RWPE2 (cell line): ENCODE measurements around the gene ARAP2.

Experiments
- ATAC-seq: fragments of 200-7000 bp; cut with Tn5 transposase; 3 replicates; pipeline ENCODE4 v1.9.1; 2021; ENCODE audit warnings: low read depth
- DNase-seq: peaks from one replicate; pipeline ENCODE4 v3.0.0-alpha.2; 2020; ENCODE audit warnings: low spot score
- H3K27ac ChIP-seq: fragments of 450-650 bp; 2 replicates; pipeline ENCODE4 v1.5.1; 2017; ENCODE audit warnings: mild to moderate bottlenecking; ENCODE audit not compliant: poor library complexity, severe bottlenecking
- H3K27me3 ChIP-seq: fragments of 250-450 bp; sonication (Bioruptor Pico); 2 replicates; pipeline ENCODE4 v1.5.1; 2021; ENCODE audit warnings: mild to moderate bottlenecking, moderate library complexity; ENCODE audit not compliant: insufficient read depth, poor library complexity, severe bottlenecking
- H3K36me3 ChIP-seq: fragments of 250-450 bp; sonication (Bioruptor Pico); 2 replicates; pipeline ENCODE4 v1.5.1; 2020; ENCODE audit warnings: low read depth, mild to moderate bottlenecking, moderate library complexity
- H3K4me1 ChIP-seq: fragments of 250-450 bp; sonication (Bioruptor Pico); 2 replicates; pipeline ENCODE4 v1.5.1; 2021; ENCODE audit warnings: mild to moderate bottlenecking, moderate library complexity; ENCODE audit not compliant: insufficient read depth, poor library complexity, severe bottlenecking
- H3K4me3 ChIP-seq: fragments of 250-450 bp; sonication (Bioruptor Pico); 2 replicates; pipeline ENCODE4 v1.5.1; 2021; ENCODE audit warnings: mild to moderate bottlenecking, moderate library complexity; ENCODE audit not compliant: severe bottlenecking
- H3K9me3 ChIP-seq: fragments of 250-450 bp; sonication (Bioruptor Pico); 2 replicates; pipeline ENCODE4 v1.5.1; 2021; ENCODE audit warnings: mild to moderate bottlenecking, moderate library complexity; ENCODE audit not compliant: severe bottlenecking
- CTCF ChIP-seq: fragments of 450-650 bp; IDR thresholded peaks from one replicate; pipeline ENCODE4 v1.5.1; 2017; ENCODE audit warnings: mild to moderate bottlenecking, moderate library complexity; ENCODE audit not compliant: poor library complexity, severe bottlenecking

The ARAP2 gene

GRCh38 chr4:36274158-36274557 lies 29.8 kb upstream of the ARAP2 start:
- no peak for TF ChIP-seq CTCF
- no peak overlapping the region for H3K27ac ChIP-seq
- DNase-seq (no peak), ATAC-seq (peak; percentile 48; the same call in 2 of the 3 replicates)
- H3K9me3 ChIP-seq, result no peaks in the 10 kb centered on the region
- no peaks in the 10 kb centered on the region for H3K36me3 ChIP-seq
- H3K27me3 ChIP-seq, result no peaks in the 10 kb centered on the region
- H3K4me3 ChIP-seq, result no peak overlapping the region
- H3K4me1 ChIP-seq, result peaks cover 17% of the 10 kb centered on the region

GRCh38 chr4:36273276-36273675 lies 29.0 kb upstream of the ARAP2 start:
- H3K27ac ChIP-seq, result no peak overlapping the region

GRCh38 chr4:36269533-36270173 lies 25.3 kb upstream of the ARAP2 start:
- H3K4me3 ChIP-seq, result no peak overlapping the region
- ATAC-seq, result no peak
- H3K27ac ChIP-seq, result no peak overlapping the region
- H3K9me3 ChIP-seq, result no peaks in the 10 kb centered on the region
- TF ChIP-seq CTCF, result no peak
- H3K27me3 ChIP-seq, result no peaks in the 10 kb centered on the region
- no peak for DNase-seq
- H3K4me1 ChIP-seq, result peaks cover 9% of the 10 kb centered on the region
- no peaks in the 10 kb centered on the region for H3K36me3 ChIP-seq

More at GRCh38 chr4:36273276-36273675, 29.0 kb upstream of the ARAP2 start:
- Histone ChIP-seq H3K4me1 (peaks cover 10% of the 10 kb centered on the region), H3K9me3 (no peaks in the 10 kb centered on the region), H3K27me3 (no peaks in the 10 kb centered on the region), H3K4me3 (no peak overlapping the region), H3K36me3 (no peaks in the 10 kb centered on the region)
- no peak for TF ChIP-seq CTCF
- ATAC-seq (peak; percentile 58; the same call in 2 of the 3 replicates), DNase-seq (no peak)

- ATAC-seq, result no peak
- DNase-seq, result no peak
- no peak for TF ChIP-seq CTCF
- Histone ChIP-seq H3K9me3 (no peaks in the 10 kb centered on the region), H3K36me3 (no peaks in the 10 kb centered on the region), H3K27me3 (no peaks in the 10 kb centered on the region), H3K27ac (no peak overlapping the region), H3K4me3 (no peak overlapping the region), H3K4me1 (peaks cover 8% of the 10 kb centered on the region)
Measured at GRCh38 chr4:36269101-36269500, 24.8 kb upstream of the ARAP2 start.
